AG09319 (cell line): ENCODE data around the gene KIAA0319L.

ENCODE experiments used
- DNase-seq: peaks from one replicate; pipeline ENCODE4 v3.0.0-alpha.2; 2010; ENCODE audit warnings: low read depth; ENCODE audit errors: extremely low read depth
- TF ChIP-seq, protein P1 (sequence below): IDR thresholded peaks from 2 replicates; pipeline ENCODE4 v1.5.1; 2011; ENCODE audit warnings: low read depth, mild to moderate bottlenecking, inconsistent platforms, low read length, moderate library complexity

The KIAA0319L gene

DNA sequence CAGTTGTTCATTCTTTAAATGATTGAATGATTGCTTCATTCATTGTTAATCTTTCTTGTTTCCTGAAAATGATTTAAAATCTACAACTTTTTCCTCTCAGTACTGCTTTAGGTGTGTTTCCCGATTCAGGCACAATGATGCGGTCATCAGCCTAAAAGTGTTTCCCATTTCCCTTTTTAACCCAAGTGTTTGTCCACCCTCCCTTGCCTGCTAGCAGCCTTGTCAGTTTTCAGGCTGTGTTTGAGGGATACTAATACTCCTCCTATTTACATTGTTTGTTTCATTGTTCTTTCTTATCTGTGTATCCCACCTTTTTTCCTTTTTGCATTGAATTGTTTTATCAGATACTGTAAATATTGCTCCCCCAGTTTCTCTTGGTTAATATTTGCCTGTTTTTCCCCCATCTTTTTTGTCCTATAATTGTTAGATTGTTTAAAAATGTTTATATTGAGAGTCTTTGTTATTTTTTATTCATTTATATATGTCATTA, 131.1 kb downstream of the KIAA0319L start:
- no peak for DNase-seq
- TF ChIP-seq, protein P1, sequence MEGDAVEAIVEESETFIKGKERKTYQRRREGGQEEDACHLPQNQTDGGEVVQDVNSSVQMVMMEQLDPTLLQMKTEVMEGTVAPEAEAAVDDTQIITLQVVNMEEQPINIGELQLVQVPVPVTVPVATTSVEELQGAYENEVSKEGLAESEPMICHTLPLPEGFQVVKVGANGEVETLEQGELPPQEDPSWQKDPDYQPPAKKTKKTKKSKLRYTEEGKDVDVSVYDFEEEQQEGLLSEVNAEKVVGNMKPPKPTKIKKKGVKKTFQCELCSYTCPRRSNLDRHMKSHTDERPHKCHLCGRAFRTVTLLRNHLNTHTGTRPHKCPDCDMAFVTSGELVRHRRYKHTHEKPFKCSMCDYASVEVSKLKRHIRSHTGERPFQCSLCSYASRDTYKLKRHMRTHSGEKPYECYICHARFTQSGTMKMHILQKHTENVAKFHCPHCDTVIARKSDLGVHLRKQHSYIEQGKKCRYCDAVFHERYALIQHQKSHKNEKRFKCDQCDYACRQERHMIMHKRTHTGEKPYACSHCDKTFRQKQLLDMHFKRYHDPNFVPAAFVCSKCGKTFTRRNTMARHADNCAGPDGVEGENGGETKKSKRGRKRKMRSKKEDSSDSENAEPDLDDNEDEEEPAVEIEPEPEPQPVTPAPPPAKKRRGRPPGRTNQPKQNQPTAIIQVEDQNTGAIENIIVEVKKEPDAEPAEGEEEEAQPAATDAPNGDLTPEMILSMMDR, result no peak

DNA sequence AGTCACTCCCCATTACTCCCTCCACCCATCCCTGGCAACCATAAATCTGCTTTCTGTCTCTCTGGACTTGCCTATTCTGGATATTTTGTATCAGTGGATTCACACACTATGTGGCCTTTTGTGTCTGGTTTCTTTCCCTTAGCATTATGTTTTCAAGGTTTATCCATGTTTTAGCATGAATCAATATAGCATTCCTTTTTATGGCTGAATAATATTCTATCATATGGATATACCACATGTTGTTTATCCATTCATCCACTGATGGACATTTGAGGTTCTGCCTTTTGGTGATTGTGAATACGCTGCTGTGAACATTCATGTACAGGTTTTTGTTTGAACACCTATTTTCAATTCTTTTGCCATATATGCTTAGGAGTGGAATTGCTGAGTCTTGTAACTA, 148.3 kb downstream of the KIAA0319L start:
- DNase-seq, result no peak

GRCh38 chr1:35407743-35408142, 149.5 kb downstream of the KIAA0319L start:
- no peak for DNase-seq
- TF ChIP-seq, protein P1, result no peak

More for the DNA sequence above, 148.3 kb downstream of the KIAA0319L start:
- TF ChIP-seq, protein P1, result no peak

GRCh38 chr1:35406103-35406502, 151.1 kb downstream of the KIAA0319L start:
- TF ChIP-seq, protein P1, result no peak
- DNase-seq, result no peak

DNA sequence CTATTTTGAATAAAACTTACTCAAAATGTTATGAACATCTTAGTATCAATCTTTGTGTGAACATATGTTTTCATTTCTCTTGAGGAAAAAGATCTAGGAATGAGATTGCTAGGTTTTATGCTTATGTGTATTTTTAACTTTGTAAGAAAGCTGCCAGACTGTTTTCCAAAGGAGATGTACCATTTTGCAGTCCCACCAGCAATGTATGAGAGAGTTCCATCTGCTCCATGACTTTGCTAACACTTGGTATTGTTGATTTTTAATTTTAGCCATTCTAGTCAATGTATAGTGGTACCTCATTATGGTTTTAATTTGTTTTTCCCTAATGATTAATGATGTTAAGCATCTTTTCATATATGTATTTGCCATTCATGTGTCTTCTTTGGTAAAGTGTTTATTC, 156.2 kb downstream of the KIAA0319L start:
- TF ChIP-seq, protein P1, result no peak

GRCh38 chr1:35398739-35399138, 158.5 kb downstream of the KIAA0319L start:
- TF ChIP-seq, protein P1, result no peak
- DNase-seq, result no peak

More for the DNA sequence above, 156.2 kb downstream of the KIAA0319L start:
- DNase-seq, result no peak

- DNase-seq, result no peak
- TF ChIP-seq, protein P1, result no peak
These were observed 162.8 kb downstream of the KIAA0319L start for GRCh38 chr1:35394386-35394785.
